DOHH2 (cell line): Measurements from ENCODE around the gene CD151.

Experiments used
- H3F3A ChIP-seq: fragments of 200-600 bp; sonication (generic), shearing (Covaris generic); 2 replicates; pipeline ENCODE4 v1.6.0; 2016; ENCODE audit warnings: antibody characterized with exemption, mild to moderate bottlenecking; ENCODE audit not compliant: control insufficient read depth, insufficient read depth
- H3K27ac ChIP-seq: fragments of 200-600 bp; sonication (generic); 2 replicates; pipeline ENCODE4 v1.5.1; 2014; ENCODE audit warnings: low read depth, mild to moderate bottlenecking, low read length, moderate library complexity
- H3K27me3 ChIP-seq: fragments of 200-600 bp; sonication (generic); 2 replicates; pipeline ENCODE4 v1.6.1; 2014; ENCODE audit warnings: mild to moderate bottlenecking, low read length, mixed read lengths; ENCODE audit not compliant: control insufficient read depth
- H3K36me3 ChIP-seq: fragments of 200-600 bp; sonication (generic); 2 replicates; pipeline ENCODE4 v1.6.1; 2014; ENCODE audit warnings: mild to moderate bottlenecking, low read length, moderate library complexity, mixed read lengths; ENCODE audit not compliant: control insufficient read depth
- H3K4me1 ChIP-seq: fragments of 200-600 bp; sonication (generic); 2 replicates; pipeline ENCODE4 v1.6.1; 2014; ENCODE audit warnings: mild to moderate bottlenecking, low read length, mixed read lengths; ENCODE audit not compliant: control insufficient read depth
- H3K4me2 ChIP-seq: fragments of 200-600 bp; sonication (generic); 2 replicates; pipeline ENCODE4 v1.6.0; 2014; ENCODE audit warnings: mild to moderate bottlenecking, low read length, moderate library complexity
- H3K4me3 ChIP-seq: fragments of 200-600 bp; sonication (generic); 2 replicates; pipeline ENCODE4 v1.5.1; 2014; ENCODE audit warnings: mild to moderate bottlenecking, low read length, mixed read lengths
- H3K79me2 ChIP-seq: fragments of 200-600 bp; sonication (generic); 2 replicates; pipeline ENCODE4 v1.6.1; 2014; ENCODE audit warnings: mild to moderate bottlenecking, low read length, mixed read lengths; ENCODE audit not compliant: control insufficient read depth
- H3K9me2 ChIP-seq: fragments of 200-600 bp; sonication (generic); replicated peaks from 2 replicates; pipeline ENCODE4 v1.6.1; 2014; ENCODE audit warnings: mild to moderate bottlenecking, low read length, mixed read lengths; ENCODE audit not compliant: control insufficient read depth
- H3K9me3 ChIP-seq: fragments of 200-600 bp; sonication (generic); 2 replicates; pipeline ENCODE4 v1.6.1; 2014; ENCODE audit warnings: antibody characterized with exemption, low read length, mixed read lengths; ENCODE audit not compliant: control insufficient read depth, insufficient read depth
- H4K20me1 ChIP-seq: fragments of 200-600 bp; sonication (generic); 2 replicates; pipeline ENCODE4 v1.6.0; 2014; ENCODE audit warnings: low read depth, mild to moderate bottlenecking, antibody characterized with exemption, low read length, moderate library complexity; ENCODE audit not compliant: control insufficient read depth, insufficient read depth
- CTCF ChIP-seq: fragments of 200-600 bp; sonication (generic); IDR thresholded peaks from one replicate; pipeline ENCODE4 v1.5.1; 2014; ENCODE audit warnings: antibody characterized with exemption, mild to moderate bottlenecking, low read depth, low read length; ENCODE audit not compliant: poor library complexity, severe bottlenecking
- EZH2phosphoT487 ChIP-seq: fragments of 200-600 bp; sonication (generic); IDR thresholded peaks from 2 replicates; pipeline ENCODE4 v1.6.1; 2017; ENCODE audit warnings: borderline replicate concordance, mild to moderate bottlenecking, antibody characterized with exemption, low read length, moderate library complexity, mixed read lengths

The CD151 gene

GRCh38 chr11:802693-803466, 29.9 kb upstream of the CD151 start:
- peaks cover 39% of the 10 kb centered on the region for H3K4me1 ChIP-seq

GRCh38 chr11:803467-803742, 29.3 kb upstream of the CD151 start:
- Histone ChIP-seq H3K79me2 (peaks cover 32% of the 10 kb centered on the region), H3K36me3 (peaks cover 54% of the 10 kb centered on the region), H3F3A (peaks cover 7% of the 10 kb centered on the region), H3K27ac (no peak overlapping the region), H3K4me3 (peak overlapping the region; percentile 91; the same call in 1 of the 2 replicates), H3K4me2 (peak overlapping the region; percentile 99), H3K9me3 (no peaks in the 10 kb centered on the region), H3K4me1 (peaks cover 42% of the 10 kb centered on the region), H3K27me3 (no peaks in the 10 kb centered on the region), H3K9me2 (no peaks in the 10 kb centered on the region), H4K20me1 (no peaks in the 10 kb centered on the region)
- no peak for TF ChIP-seq EZH2phosphoT487
- TF ChIP-seq CTCF, result no peak

More at GRCh38 chr11:802693-803466, 29.9 kb upstream of the CD151 start:
- H3K79me2 ChIP-seq, result peaks cover 27% of the 10 kb centered on the region
- peaks cover 53% of the 10 kb centered on the region for H3K36me3 ChIP-seq
- H3K27me3 ChIP-seq, result no peaks in the 10 kb centered on the region
- H3K4me3 ChIP-seq, result no peak overlapping the region
- peak overlapping the region; percentile 99; the same call in 1 of the 2 replicates for H3K4me2 ChIP-seq
- no peak for TF ChIP-seq EZH2phosphoT487
- H3K9me3 ChIP-seq, result no peaks in the 10 kb centered on the region
- H3K9me2 ChIP-seq, result no peaks in the 10 kb centered on the region
- no peak overlapping the region for H3K27ac ChIP-seq
- no peaks in the 10 kb centered on the region for H4K20me1 ChIP-seq
- H3F3A ChIP-seq, result peaks cover 7% of the 10 kb centered on the region

GRCh38 chr11:803770-804598, 28.8 kb upstream of the CD151 start:
- peak overlapping the region; percentile 73 for H3K27ac ChIP-seq
- H3K79me2 ChIP-seq, result peaks cover 38% of the 10 kb centered on the region

More at GRCh38 chr11:803770-804598, 28.8 kb upstream of the CD151 start:
- Histone ChIP-seq H3K9me3 (no peaks in the 10 kb centered on the region), H3K4me3 (peak overlapping the region; percentile 91), H3K27me3 (no peaks in the 10 kb centered on the region), H3K4me2 (peak overlapping the region; percentile 99), H3K4me1 (peaks cover 38% of the 10 kb centered on the region), H3K36me3 (peaks cover 57% of the 10 kb centered on the region), H4K20me1 (no peaks in the 10 kb centered on the region), H3F3A (peaks cover 5% of the 10 kb centered on the region), H3K9me2 (no peaks in the 10 kb centered on the region)
- no peak for TF ChIP-seq CTCF
- TF ChIP-seq EZH2phosphoT487, result no peak
